Activated naive CD4-positive, alpha-beta T cell treated with anti-CD3 and anti-CD28 coated beads for 36 hours (primary cell): ENCODE data around the gene BSG. TPM values are rescaled to one million over a fixed set of nuclear protein-coding genes. Genes with fewer than 3 reads are reported as not detected.
"Not testable (repeated sequence)": the region's sequence is repeated elsewhere in the genome, so short reads cannot be mapped to it uniquely, and the experiment has no call there.

ENCODE experiments used
- CTCF ChIA-PET: fragments of 350-600 bp; sonication (Branson Sonifier 250); formaldehyde crosslinking; loops from one replicate; lab custom pipeline; 2021; ENCODE audit warnings: antibody characterized with exemption; lab: Charles Lee
- DNase-seq: peaks from one replicate; pipeline ENCODE4 v3.0.0-alpha.2; 2020
- H3K27ac Mint-ChIP-seq: one replicate; pipeline ENCODE4 v1.8.0; 2021; ENCODE audit warnings: mild to moderate bottlenecking, mixed read lengths
- H3K27me3 Mint-ChIP-seq: one replicate; pipeline ENCODE4 v1.8.0; 2021; ENCODE audit warnings: low read depth, mixed read lengths
- H3K36me3 Mint-ChIP-seq: one replicate; pipeline ENCODE4 v1.8.0; 2021; ENCODE audit warnings: low read depth, mixed read lengths
- H3K4me1 Mint-ChIP-seq: one replicate; pipeline ENCODE4 v1.8.0; 2021; ENCODE audit warnings: low read depth, mixed read lengths
- H3K4me3 Mint-ChIP-seq: one replicate; pipeline ENCODE4 v1.8.0; 2021; ENCODE audit warnings: mild to moderate bottlenecking, moderate library complexity, mixed read lengths
- H3K9me3 Mint-ChIP-seq: one replicate; pipeline ENCODE4 v1.8.0; 2021; ENCODE audit warnings: mixed read lengths
- intact Hi-C: fragments of 100-400 bp; cut with micrococcal nuclease; formaldehyde crosslinking; loops from one replicate; pipeline ENCODE4 v1.15.1; 2023
- total RNA-seq, 2 experiments: library from RNA; stranded (reverse); gene quantifications; one replicate each; pipeline ENCODE4 v1.2.3, GENCODE V29; 2021

BSG gene
- total RNA-seq, 2 experiments from 2014 or later: 160 to 161 TPM

DNA sequence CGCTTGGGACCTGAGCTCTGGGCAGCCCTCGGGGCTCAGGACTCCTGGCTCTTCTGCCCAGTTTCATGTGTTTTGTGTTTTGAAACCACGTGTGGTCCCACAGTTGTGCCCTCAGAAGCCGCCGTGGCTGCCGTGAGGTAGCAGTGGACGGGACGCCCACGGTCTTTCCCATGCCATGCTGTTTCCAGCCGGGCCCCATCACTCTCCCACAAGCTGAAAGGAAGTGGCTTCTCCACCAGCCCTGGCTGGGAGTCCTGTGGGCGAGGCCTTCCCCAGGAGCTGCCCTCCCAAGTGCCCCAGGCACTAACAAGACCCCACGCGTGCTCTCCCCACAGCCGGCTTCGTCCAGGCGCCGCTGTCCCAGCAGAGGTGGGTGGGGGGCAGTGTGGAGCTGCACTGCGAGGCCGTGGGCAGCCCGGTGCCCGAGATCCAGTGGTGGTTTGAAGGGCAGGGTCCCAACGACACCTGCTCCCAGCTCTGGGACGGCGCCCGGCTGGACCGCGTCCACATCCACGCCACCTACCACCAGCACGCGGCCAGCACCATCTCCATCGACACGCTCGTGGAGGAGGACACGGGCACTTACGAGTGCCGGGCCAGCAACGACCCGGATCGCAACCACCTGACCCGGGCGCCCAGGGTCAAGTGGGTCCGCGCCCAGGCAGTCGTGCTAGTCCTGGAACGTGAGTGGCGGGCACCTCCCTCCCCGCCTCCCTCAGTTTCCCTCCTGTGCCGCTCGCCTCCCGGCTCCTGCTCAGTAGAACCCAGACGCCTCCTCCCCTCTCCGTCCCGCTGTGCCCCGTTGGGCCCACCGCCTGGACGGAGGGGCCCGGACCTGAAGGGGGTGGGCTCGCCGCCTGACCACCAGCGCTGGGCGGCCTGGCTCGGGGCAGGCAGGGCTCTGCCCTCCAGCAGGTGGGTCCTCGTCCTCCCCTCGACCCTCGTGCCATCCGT is 5.3 kb downstream of the BSG start:
- H3K4me1 Mint-ChIP-seq: peaks cover 25% of the 10 kb centered on the region
- no peaks in the 10 kb centered on the region for H3K27me3 Mint-ChIP-seq
- H3K4me3 Mint-ChIP-seq: no peak overlapping the region
- H3K27ac Mint-ChIP-seq: no peak overlapping the region
- CTCF ChIA-PET: no interaction called here
- no peak for DNase-seq
- intact Hi-C loops: no loop called here
- no peaks in the 10 kb centered on the region for H3K9me3 Mint-ChIP-seq
- H3K36me3 Mint-ChIP-seq: no peaks in the 10 kb centered on the region

DNA sequence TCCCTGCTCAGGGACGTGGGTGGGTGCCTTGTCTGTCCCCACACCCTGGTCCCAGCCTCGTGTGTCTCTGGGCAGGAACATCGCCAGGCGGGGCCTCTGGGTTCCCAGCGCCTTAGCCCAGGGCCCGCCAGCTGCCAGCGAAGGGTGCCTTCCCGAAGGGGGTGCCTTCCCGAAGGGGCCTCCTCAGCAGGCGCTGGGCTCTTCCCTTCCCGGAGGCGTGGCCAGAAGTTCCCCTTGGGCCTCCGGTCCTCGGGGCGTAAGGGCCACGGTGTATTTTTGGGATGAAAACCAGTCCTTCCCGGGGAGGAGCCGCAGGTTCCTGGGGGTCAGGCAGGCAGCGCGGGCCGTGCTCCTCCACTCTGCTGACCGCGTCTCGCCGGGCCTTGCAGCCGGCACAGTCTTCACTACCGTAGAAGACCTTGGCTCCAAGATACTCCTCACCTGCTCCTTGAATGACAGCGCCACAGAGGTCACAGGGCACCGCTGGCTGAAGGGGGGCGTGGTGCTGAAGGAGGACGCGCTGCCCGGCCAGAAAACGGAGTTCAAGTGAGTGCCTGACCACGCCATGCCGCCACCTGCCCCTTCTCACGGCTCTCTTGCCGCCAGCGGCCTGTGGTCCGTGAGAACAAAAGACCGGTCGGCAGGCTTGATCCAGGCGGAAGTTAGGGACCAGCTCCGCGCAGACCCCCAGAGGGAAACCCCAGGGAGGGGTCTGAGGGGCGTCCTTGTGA is 6.9 kb downstream of the BSG start:
- no peaks in the 10 kb centered on the region for H3K27me3 Mint-ChIP-seq
- no peaks in the 10 kb centered on the region for H3K9me3 Mint-ChIP-seq
- peaks cover 22% of the 10 kb centered on the region for H3K4me1 Mint-ChIP-seq
- H3K4me3 Mint-ChIP-seq: no peak overlapping the region
- intact Hi-C loops: no loop called here
- no peak for DNase-seq
- H3K36me3 Mint-ChIP-seq: no peaks in the 10 kb centered on the region
- CTCF ChIA-PET: no interaction called here
- H3K27ac Mint-ChIP-seq: no peak overlapping the region

DNA sequence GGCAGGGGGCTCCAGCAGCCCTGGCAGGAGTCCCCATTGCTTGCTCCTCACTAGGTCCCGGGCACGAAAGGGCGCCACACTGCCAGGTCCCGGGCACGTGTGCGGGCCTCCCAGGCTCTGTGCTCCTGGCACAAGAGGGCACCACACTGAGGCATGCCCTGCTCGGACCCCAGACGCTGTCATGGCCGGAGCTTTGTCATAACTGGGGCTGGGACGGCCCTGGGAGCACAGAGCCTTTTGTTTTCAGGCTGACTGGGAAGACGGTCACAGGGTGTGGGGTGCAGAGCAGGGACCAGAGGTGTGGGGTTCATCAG is 7.4 kb downstream of the BSG start:
- Mint-ChIP-seq H3K27me3 (no peaks in the 10 kb centered on the region), H3K9me3 (no peaks in the 10 kb centered on the region), H3K27ac (no peak overlapping the region), H3K4me1 (peaks cover 17% of the 10 kb centered on the region), H3K4me3 (no peak overlapping the region), H3K36me3 (no peaks in the 10 kb centered on the region)
- DNase-seq: no peak
- CTCF ChIA-PET: no interaction called here
- intact Hi-C loops: no loop called here

DNA sequence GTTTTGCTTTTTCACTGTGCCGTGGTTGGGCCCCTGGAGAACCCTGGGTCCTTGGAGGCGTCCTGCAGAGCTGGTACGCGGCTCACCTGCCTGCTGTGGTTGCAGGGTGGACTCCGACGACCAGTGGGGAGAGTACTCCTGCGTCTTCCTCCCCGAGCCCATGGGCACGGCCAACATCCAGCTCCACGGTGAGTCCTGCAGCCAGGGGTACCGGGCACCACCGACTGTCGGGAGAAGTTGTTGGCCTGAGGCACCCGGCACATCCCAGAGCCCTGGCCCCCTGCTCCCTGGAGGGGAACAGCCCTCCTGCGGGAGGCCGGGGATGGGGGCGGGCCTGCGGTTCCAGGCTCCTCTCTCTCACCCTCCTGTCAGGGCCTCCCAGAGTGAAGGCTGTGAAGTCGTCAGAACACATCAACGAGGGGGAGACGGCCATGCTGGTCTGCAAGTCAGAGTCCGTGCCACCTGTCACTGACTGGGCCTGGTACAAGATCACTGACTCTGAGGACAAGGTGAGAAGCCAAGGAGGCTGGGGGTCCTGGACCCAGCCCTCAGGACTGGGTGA is 8.0 kb downstream of the BSG start:
- Mint-ChIP-seq H3K27ac (no peak overlapping the region), H3K27me3 (no peaks in the 10 kb centered on the region), H3K36me3 (no peaks in the 10 kb centered on the region), H3K4me3 (no peak overlapping the region), H3K4me1 (peaks cover 12% of the 10 kb centered on the region), H3K9me3 (no peaks in the 10 kb centered on the region)
- DNase-seq: no peak
- CTCF ChIA-PET: no interaction called here
- intact Hi-C loops: no loop called here

DNA sequence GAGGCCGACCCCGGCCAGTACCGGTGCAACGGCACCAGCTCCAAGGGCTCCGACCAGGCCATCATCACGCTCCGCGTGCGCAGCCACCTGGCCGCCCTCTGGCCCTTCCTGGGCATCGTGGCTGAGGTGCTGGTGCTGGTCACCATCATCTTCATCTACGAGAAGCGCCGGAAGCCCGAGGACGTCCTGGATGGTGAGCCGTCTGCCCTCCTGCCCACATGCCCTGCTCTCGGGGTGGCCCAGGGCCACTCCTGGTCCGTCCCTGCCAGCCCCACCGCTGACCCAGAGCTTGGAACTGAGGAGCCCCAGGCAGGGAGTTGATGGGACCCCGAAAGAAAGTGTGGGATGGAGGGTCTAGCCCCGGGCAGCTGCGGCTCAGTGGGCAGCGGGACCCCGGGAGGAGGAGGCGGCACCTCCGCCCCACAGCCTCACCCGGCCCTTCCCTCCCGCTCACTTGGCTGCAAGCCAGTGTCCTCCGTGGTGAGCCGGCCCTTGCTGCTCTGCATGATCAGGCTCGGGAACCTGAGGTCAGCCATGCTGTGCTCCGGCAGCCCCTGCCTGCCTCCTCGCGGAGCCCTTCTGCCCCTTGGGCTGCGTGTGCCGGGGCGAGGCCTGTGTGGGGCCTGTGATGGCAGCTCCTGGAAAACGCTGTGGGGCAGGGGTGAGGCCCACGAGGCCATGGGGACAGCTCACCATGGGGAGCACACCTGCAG is 9.2 kb downstream of the BSG start:
- H3K9me3 Mint-ChIP-seq: no peaks in the 10 kb centered on the region
- no peak overlapping the region for H3K27ac Mint-ChIP-seq
- H3K4me3 Mint-ChIP-seq: no peak overlapping the region
- CTCF ChIA-PET: interaction anchor here (0.7 kb wide), 1 partner anchor 25 kb away, joined by 4 read pairs; no protein-coding TSS in a partner anchor
- no peak for DNase-seq
- H3K27me3 Mint-ChIP-seq: peaks cover 4% of the 10 kb centered on the region
- intact Hi-C loops: no loop called here
- H3K4me1 Mint-ChIP-seq: peaks cover 7% of the 10 kb centered on the region
- no peaks in the 10 kb centered on the region for H3K36me3 Mint-ChIP-seq

DNA sequence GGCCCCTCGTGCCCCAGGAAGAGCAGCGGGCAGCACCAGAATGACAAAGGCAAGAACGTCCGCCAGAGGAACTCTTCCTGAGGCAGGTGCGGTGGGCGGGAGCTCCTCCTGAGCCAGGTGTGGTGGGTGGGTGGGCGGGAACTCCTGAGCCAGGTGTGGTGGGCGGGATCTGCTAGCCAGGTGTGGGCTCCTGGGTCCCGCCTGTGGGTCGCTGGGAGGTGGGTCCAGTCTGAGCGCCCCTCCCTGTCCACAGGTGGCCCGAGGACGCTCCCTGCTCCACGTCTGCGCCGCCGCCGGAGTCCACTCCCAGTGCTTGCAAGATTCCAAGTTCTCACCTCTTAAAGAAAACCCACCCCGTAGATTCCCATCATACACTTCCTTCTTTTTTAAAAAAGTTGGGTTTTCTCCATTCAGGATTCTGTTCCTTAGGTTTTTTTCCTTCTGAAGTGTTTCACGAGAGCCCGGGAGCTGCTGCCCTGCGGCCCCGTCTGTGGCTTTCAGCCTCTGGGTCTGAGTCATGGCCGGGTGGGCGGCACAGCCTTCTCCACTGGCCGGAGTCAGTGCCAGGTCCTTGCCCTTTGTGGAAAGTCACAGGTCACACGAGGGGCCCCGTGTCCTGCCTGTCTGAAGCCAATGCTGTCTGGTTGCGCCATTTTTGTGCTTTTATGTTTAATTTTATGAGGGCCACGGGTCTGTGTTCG is 10.3 kb downstream of the BSG start:
- CTCF ChIA-PET: no interaction called here
- Mint-ChIP-seq H3K27ac (no peak overlapping the region), H3K4me3 (no peak overlapping the region), H3K9me3 (no peaks in the 10 kb centered on the region), H3K4me1 (peaks cover 2% of the 10 kb centered on the region), H3K27me3 (peaks cover 4% of the 10 kb centered on the region), H3K36me3 (no peaks in the 10 kb centered on the region)
- no peak for DNase-seq
- intact Hi-C loops: no loop called here

DNA sequence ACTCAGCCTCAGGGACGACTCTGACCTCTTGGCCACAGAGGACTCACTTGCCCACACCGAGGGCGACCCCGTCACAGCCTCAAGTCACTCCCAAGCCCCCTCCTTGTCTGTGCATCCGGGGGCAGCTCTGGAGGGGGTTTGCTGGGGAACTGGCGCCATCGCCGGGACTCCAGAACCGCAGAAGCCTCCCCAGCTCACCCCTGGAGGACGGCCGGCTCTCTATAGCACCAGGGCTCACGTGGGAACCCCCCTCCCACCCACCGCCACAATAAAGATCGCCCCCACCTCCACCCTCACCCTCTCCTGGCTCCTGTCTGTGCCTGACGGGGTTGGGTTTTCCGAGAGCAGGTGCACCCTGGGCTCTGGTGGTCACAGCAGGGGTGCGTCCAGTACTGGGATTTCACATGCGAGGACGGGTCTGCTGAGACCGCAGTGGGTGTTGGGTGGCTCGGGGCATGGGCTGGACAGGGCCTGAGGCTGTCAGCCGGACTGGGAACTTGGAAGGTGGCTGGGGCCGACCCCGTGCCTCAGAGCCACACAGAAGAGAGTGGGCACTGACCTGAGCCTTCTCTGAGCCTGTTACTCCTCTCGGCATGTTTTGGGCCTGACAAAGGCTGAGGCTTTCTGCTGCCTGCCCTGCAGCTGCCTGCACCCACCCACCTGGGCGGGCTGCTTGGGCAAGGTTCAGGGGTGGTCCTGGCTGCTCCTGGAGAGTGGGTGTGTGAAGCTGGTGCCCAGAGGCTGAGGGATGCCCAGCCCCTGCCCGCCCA is 11.0 kb downstream of the BSG start:
- Mint-ChIP-seq H3K4me1 (peaks cover 4% of the 10 kb centered on the region), H3K36me3 (no peaks in the 10 kb centered on the region), H3K27me3 (peaks cover 6% of the 10 kb centered on the region), H3K4me3 (no peak overlapping the region), H3K9me3 (no peaks in the 10 kb centered on the region), H3K27ac (peak overlapping the region; percentile 26)
- CTCF ChIA-PET: interaction anchor here (0.9 to 1.5 kb wide), 6 partner anchors 9 to 82 kb away, joined by 3 to 7 read pairs (median 3); no protein-coding TSS in a partner anchor
- no peak for DNase-seq
- intact Hi-C loops: no loop called here

DNA sequence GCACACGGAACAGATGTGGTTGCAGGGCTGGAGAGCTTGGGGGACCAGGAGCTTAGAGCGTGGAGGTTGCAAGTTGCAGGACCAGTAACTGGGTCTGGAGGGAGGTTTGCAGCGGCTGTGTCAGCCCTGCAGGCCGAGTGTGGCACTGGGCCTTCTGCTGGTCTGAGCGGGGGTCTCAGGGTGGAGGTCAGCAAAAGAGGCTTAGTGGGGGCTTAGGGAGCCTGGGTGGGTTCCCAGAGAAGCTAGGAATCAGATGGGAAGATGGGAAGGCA is 11.5 kb downstream of the BSG start:
- H3K27ac Mint-ChIP-seq: peak overlapping the region; percentile 26
- DNase-seq: no peak
- no peaks in the 10 kb centered on the region for H3K36me3 Mint-ChIP-seq
- CTCF ChIA-PET: interaction anchor here (0.6 to 1.5 kb wide), 9 partner anchors 9 to 200 kb away, joined by 3 to 7 read pairs (median 3); no protein-coding TSS in a partner anchor
- H3K4me3 Mint-ChIP-seq: no peak overlapping the region
- intact Hi-C loops: loop anchor here (2.0 kb wide), 1 partner anchor 151 kb away; no protein-coding TSS in a partner anchor
- peaks cover 7% of the 10 kb centered on the region for H3K4me1 Mint-ChIP-seq
- no peaks in the 10 kb centered on the region for H3K9me3 Mint-ChIP-seq
- peaks cover 9% of the 10 kb centered on the region for H3K27me3 Mint-ChIP-seq

DNA sequence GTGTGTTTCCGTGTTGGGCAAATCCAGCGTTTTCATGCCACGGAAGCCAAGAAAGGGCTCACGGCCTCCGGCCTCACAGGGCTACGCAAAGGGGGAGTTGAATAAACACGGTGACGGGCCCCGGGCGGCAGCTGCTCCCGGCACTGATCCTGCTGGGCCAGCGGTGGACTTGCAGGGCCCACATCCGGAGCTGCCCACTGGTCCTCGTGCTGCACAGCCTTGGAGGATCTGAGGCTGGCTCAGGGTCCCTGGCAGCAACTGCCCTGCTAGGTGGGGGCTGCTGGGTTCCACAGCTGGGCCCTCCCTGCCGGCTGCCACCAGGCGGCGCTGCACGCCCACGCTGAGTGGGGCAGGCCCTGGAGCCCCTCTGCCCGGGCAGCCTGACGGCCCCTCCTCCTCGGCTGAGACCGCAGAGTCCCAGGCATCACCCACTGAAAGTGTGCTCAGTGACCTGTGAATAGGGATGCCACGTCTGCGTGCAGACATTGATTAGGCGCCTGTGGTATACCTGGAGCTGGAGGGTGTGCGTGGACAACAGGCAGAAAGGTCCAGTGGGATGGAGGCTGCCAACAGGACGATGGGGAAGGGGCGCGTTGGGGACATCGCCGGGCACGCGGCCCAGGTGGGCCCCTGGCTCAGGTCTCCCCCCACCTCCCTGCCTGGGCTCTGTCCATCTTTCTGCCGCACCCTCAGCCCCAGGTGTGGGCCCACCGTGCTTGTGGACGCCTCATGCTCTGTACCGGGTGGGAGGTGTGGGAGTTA is 12.0 kb downstream of the BSG start:
- peaks cover 12% of the 10 kb centered on the region for H3K27me3 Mint-ChIP-seq
- no peaks in the 10 kb centered on the region for H3K36me3 Mint-ChIP-seq
- intact Hi-C loops: loop anchor here (2.0 kb wide), 1 partner anchor 150 kb away; no protein-coding TSS in a partner anchor

DNA sequence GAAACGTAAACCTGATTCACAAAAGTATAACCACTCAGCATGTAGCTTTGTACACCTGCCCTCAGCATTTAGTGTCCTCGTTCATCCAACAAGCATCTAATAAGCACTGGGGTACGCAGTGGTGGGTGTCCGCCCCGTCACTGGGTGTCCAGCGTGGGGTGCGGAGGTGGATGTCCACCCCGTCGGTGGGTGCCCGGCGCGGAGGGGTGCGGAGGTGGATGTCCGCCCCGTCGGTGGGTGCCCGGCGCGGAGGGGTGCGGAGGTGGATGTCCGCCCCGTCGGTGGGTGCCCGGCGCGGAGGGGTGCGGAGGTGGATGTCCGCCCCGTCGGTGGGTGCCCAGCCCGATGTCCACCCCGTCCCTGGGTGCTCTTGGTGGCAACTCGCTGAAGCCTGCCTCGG is 12.8 kb downstream of the BSG start:
- not testable (repeated sequence) for H3K9me3 Mint-ChIP-seq, H3K4me1 Mint-ChIP-seq, H3K4me3 Mint-ChIP-seq, H3K36me3 Mint-ChIP-seq, H3K27ac Mint-ChIP-seq, DNase-seq
- CTCF ChIA-PET: interaction anchor here (0.7 to 1.0 kb wide), 2 partner anchors 49 to 138 kb away, joined by 3 read pairs; no protein-coding TSS in a partner anchor
- intact Hi-C loops: loop anchor here (2.0 kb wide), 1 partner anchor 150 kb away; no protein-coding TSS in a partner anchor
- peaks cover 12% of the 10 kb centered on the region for H3K27me3 Mint-ChIP-seq

More for the DNA sequence above, 12.0 kb downstream of the BSG start:
- CTCF ChIA-PET: interaction anchor here (0.6 to 1.5 kb wide), 9 partner anchors 10 to 199 kb away, joined by 3 to 7 read pairs (median 3); no protein-coding TSS in a partner anchor
- Mint-ChIP-seq H3K9me3 (no peaks in the 10 kb centered on the region), H3K4me1 (peaks cover 9% of the 10 kb centered on the region), H3K27ac (peak overlapping the region; percentile 26), H3K4me3 (no peak overlapping the region)
- DNase-seq: peak; percentile 64
